ENCODE data around the gene NR2C2.

DNA sequence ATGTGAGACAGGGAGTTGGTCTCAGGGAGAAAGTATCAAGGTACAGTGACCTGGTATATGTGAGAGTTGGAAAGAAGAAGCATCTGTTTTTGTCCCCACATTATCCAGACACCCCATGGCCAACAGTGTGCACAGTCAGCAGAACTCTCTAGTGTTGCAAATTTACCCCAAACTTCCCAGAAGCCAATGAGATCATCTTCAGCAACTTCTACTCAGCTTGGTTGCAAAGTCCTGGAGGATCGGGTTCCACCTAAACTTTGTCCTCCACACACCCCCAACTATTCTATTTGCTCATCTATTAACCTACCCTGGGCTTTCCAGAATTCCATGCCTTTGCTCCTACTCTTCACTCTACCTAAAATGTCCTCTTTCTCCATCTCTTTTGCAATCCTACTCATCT, 135.9 kb downstream of the NR2C2 start:
- TF ChIP-seq, protein P1, sequence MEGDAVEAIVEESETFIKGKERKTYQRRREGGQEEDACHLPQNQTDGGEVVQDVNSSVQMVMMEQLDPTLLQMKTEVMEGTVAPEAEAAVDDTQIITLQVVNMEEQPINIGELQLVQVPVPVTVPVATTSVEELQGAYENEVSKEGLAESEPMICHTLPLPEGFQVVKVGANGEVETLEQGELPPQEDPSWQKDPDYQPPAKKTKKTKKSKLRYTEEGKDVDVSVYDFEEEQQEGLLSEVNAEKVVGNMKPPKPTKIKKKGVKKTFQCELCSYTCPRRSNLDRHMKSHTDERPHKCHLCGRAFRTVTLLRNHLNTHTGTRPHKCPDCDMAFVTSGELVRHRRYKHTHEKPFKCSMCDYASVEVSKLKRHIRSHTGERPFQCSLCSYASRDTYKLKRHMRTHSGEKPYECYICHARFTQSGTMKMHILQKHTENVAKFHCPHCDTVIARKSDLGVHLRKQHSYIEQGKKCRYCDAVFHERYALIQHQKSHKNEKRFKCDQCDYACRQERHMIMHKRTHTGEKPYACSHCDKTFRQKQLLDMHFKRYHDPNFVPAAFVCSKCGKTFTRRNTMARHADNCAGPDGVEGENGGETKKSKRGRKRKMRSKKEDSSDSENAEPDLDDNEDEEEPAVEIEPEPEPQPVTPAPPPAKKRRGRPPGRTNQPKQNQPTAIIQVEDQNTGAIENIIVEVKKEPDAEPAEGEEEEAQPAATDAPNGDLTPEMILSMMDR (IDR thresholded peaks at IDR 0.05), result no peak
- no peak for TF ChIP-seq POLR2AphosphoS5 (IDR thresholded peaks at IDR 0.05)
- TF ChIP-seq EP300 (IDR thresholded peaks at IDR 0.05), result no peak
- TF ChIP-seq POLR2A (IDR thresholded peaks at IDR 0.05), result no peak
